NCI-H1092 treated with DMSO at 0.1 percent for 48 hours (cell line): ENCODE results near the gene WDFY4.

Experiments used
- DNase-seq: peaks from one replicate; lab custom pipeline; 2025; lab: John Stamatoyannopoulos, UW

WDFY4 gene

GRCh38 chr10:48985621-48986158 is 301.0 kb downstream of the WDFY4 start:
- DNase-seq: no peak

GRCh38 chr10:48990226-48990625 is 305.6 kb downstream of the WDFY4 start:
- DNase-seq: no peak

DNA sequence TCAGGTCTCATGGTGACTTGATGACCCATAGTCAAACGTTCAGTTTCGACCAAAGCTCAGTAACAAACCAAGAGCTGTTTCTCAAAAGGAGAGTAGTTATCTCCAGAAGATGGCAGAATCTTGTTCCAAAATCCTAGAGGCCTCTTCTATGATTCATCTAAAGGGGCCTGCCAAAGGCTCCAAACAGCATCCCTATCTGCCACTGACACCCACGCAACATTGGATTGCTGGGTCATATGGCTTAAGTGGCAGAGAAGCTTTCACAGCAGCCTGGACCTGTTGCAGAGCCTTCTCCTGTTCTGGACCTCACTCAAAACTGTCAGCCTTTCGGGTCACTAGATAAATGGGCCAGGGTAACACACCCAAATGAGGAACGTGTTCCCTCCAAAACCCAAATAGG is 309.0 kb downstream of the WDFY4 start:
- no peak for DNase-seq

- no peak for DNase-seq
Observed at GRCh38 chr10:48996329-48996728, 311.7 kb downstream of the WDFY4 start.

GRCh38 chr10:48999346-48999745 is 314.7 kb downstream of the WDFY4 start:
- no peak for DNase-seq

DNA sequence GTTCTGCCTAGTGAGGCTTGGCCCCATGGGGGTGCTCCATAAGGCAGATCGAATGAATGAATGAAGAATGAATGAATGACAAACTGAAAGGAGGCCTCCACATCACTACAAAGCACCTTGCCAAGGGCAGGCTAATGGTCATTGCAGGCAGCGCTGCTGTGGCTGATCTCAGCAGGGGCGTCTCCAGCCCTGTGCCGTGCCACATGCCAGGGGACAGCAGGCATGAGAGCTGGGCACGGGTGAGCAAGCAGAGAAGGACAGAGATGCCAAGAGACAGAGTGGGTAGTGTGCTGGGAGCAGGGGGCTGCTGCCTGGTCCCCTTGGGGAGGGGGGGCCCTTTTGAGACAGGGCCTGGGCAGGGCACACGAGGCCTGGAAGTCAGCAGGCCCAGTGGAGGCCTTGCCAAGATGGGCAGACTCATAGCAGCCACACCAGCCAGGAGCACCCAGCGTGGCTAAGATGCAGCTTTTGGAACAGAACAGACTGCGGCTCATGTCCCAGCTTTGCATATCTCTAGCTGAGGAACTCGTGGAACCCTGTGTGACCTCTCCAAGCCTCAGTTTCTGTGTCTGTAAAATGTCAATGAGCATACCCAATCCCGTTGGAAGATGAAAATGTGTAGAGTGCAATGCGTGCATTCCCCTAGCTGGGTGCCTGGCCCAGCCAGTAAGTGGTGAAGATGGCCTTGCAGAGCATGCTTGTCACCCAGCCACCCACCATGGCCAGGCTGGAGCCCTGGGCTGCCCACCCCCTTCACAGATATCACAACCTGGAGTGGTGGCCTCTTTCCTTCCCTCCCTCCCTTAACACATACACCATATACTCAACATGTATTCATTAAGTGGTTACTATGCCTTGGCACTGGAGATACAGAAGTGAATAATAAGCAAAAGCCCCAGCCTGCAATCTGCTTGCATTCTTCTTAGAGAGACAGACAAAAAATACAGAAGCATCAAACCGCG is 316.0 kb downstream of the WDFY4 start:
- DNase-seq: no peak

DNA sequence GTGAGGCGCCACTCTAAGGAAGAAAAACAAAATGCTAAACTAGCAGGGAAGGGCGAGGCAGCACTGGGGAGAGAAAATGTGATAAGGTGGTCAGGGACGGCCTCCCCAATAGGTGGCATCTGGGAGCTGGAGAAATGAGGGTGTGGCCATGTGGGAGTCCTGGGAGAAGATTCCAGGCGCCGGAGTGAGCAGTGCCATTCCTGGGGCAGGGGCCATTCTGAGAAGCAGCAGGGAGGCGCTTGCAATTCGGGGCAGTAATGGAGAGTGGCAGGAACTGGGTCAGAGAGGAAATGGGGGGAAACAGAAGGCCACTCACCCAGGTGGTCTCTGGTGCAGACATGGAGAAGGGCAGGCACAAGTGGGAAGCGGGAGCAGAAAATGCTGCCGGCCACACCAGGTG is 316.7 kb downstream of the WDFY4 start:
- DNase-seq: peak; percentile 7

DNA sequence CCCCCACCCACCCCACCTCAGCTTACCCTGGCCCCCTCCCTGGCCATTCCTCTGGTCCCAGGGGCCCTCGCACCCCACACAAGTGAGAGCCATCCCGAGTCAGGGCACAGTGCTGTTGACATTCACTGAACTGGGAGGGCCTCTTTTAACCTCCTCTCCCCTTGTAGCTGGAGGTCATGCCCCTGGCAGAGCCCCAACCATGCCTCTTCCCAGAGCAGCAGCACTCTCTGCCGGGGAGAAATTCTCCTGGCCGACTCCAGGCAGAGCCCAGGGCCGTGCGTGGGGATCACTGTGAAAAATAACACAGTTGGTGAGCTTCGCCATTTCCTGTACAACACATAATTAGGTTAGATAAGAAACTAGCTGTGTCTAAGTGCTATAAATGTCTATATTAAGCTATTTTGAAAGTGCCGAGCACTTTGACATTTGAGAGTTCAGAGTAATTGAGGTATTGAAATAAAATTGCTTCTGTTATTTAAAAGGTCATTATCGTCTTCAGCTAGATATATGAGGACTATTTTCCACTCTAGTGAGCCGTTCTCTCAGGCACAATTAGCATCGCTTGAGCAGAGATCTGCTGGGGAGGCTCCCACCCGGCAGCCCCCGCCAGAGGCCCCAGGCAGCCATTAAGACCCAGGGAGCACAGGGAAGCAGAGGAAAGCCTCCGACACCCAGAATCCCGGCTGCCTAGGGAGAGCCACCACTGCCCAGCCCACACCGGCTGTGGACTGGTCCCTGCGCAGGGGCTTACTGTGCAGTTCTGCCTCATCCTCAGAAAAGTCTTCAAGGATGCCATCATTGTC is 317.4 kb downstream of the WDFY4 start:
- peak; percentile 15 for DNase-seq

GRCh38 chr10:49005270-49005669 is 320.6 kb downstream of the WDFY4 start:
- no peak for DNase-seq

GRCh38 chr10:49007129-49007528 is 322.5 kb downstream of the WDFY4 start:
- DNase-seq: no peak

- no peak for DNase-seq
Observed at GRCh38 chr10:49008091-49008490, 323.4 kb downstream of the WDFY4 start.

- no peak for DNase-seq
Observed at GRCh38 chr10:49008505-49009198, 324.0 kb downstream of the WDFY4 start.

- DNase-seq: no peak
Observed at GRCh38 chr10:49009199-49009979, 324.7 kb downstream of the WDFY4 start.

- no peak for DNase-seq
Observed at GRCh38 chr10:49010295-49010694, 325.6 kb downstream of the WDFY4 start.

DNA sequence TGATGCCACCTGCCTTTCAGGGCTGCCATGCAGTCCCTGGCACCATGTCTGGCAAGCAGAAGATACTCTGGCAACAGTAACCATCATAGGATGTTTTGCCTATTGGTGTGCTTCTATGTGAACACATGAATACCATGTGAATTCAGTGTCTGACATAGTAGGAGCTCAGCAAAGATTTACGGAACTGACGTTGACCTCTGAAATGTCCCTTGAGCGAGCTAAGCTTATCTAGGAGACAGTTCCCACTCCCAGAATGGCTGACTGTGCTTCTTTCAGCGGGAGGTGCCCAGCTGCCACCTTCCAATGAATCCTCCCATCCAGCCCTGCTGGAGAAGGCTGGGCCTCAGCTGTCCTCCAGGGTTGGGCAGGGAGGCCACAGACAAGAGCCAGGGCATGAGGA is 326.2 kb downstream of the WDFY4 start:
- DNase-seq: no peak

DNA sequence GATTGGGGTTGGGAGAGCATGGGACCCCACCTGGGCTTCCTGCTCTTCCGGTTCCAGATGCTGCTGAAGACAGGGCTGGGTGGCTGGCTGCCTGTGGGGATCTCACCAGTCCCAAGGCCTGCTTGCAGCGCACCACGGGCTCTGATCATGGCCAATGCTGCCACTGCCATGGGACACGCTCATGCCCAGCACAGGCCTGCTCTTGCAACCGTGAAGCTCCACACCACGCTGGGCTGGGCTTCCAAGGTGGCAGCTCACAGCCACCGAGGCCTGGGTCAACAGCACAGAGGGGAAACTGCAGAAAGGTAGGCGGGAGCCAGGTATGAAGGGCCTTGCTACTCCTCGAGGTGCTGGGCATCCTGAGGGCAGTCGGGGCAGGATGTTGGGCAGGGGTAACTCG is 327.1 kb downstream of the WDFY4 start:
- no peak for DNase-seq

- DNase-seq: no peak
Observed at GRCh38 chr10:49012603-49013002, 327.9 kb downstream of the WDFY4 start.

DNA sequence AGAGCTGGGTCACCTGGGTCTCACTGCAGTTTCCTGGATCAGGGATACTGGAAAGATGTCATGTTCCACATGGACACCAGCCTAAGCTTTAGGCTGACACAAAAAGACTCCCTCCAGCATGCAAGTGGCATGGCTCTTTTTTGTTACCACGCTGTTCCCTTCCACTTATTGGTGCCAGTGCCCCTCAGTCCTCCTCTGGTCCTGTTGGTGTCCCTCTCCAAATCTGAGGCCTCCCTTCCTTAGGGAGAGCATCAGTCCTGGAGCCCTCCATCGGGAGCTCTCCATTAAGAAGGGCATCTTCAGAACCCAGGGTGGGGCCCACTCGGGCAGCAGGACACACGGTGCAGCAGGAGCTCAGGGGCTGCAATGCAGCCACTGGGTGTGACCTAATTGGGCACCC is 331.0 kb downstream of the WDFY4 start:
- no peak for DNase-seq

GRCh38 chr10:49021685-49022084 is 337.0 kb downstream of the WDFY4 start:
- no peak for DNase-seq

DNA sequence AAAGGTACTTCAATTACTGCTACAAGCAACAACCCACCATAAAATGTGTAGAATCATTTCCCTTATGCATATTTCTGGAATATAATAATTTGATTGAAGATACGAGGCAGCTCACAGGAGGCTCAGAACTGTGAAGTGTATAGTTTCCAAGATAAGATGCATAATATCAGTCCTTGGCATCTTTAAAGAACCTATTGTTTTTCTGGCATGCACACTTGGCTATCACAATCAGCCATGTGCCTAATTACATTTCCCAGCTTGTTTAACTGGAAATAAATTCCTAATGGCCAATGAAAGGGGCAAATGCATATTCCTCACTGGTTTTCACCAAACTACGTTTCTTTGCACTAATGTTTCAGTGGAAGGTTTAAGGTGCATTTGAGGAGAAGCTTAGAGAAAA is 338.4 kb downstream of the WDFY4 start:
- DNase-seq: no peak

- no peak for DNase-seq
Observed at GRCh38 chr10:49023752-49024151, 339.1 kb downstream of the WDFY4 start.
